DOHH2 (cell line): ENCODE data around the gene NDUFS3.

Source experiments
- H3F3A ChIP-seq: fragments of 200-600 bp; sonication (generic), shearing (Covaris generic); 2 replicates; pipeline ENCODE4 v1.6.0; 2016; ENCODE audit warnings: antibody characterized with exemption, mild to moderate bottlenecking; ENCODE audit not compliant: control insufficient read depth, insufficient read depth
- H3K27ac ChIP-seq: fragments of 200-600 bp; sonication (generic); 2 replicates; pipeline ENCODE4 v1.5.1; 2014; ENCODE audit warnings: low read depth, mild to moderate bottlenecking, low read length, moderate library complexity
- H3K27me3 ChIP-seq: fragments of 200-600 bp; sonication (generic); 2 replicates; pipeline ENCODE4 v1.6.1; 2014; ENCODE audit warnings: mild to moderate bottlenecking, low read length, mixed read lengths; ENCODE audit not compliant: control insufficient read depth
- H3K36me3 ChIP-seq: fragments of 200-600 bp; sonication (generic); 2 replicates; pipeline ENCODE4 v1.6.1; 2014; ENCODE audit warnings: mild to moderate bottlenecking, low read length, moderate library complexity, mixed read lengths; ENCODE audit not compliant: control insufficient read depth
- H3K4me1 ChIP-seq: fragments of 200-600 bp; sonication (generic); 2 replicates; pipeline ENCODE4 v1.6.1; 2014; ENCODE audit warnings: mild to moderate bottlenecking, low read length, mixed read lengths; ENCODE audit not compliant: control insufficient read depth
- H3K4me2 ChIP-seq: fragments of 200-600 bp; sonication (generic); 2 replicates; pipeline ENCODE4 v1.6.0; 2014; ENCODE audit warnings: mild to moderate bottlenecking, low read length, moderate library complexity
- H3K4me3 ChIP-seq: fragments of 200-600 bp; sonication (generic); 2 replicates; pipeline ENCODE4 v1.5.1; 2014; ENCODE audit warnings: mild to moderate bottlenecking, low read length, mixed read lengths
- H3K79me2 ChIP-seq: fragments of 200-600 bp; sonication (generic); 2 replicates; pipeline ENCODE4 v1.6.1; 2014; ENCODE audit warnings: mild to moderate bottlenecking, low read length, mixed read lengths; ENCODE audit not compliant: control insufficient read depth
- H3K9me2 ChIP-seq: fragments of 200-600 bp; sonication (generic); replicated peaks from 2 replicates; pipeline ENCODE4 v1.6.1; 2014; ENCODE audit warnings: mild to moderate bottlenecking, low read length, mixed read lengths; ENCODE audit not compliant: control insufficient read depth
- H3K9me3 ChIP-seq: fragments of 200-600 bp; sonication (generic); 2 replicates; pipeline ENCODE4 v1.6.1; 2014; ENCODE audit warnings: antibody characterized with exemption, low read length, mixed read lengths; ENCODE audit not compliant: control insufficient read depth, insufficient read depth
- H4K20me1 ChIP-seq: fragments of 200-600 bp; sonication (generic); 2 replicates; pipeline ENCODE4 v1.6.0; 2014; ENCODE audit warnings: low read depth, mild to moderate bottlenecking, antibody characterized with exemption, low read length, moderate library complexity; ENCODE audit not compliant: control insufficient read depth, insufficient read depth
- EZH2phosphoT487 ChIP-seq: fragments of 200-600 bp; sonication (generic); IDR thresholded peaks from 2 replicates; pipeline ENCODE4 v1.6.1; 2017; ENCODE audit warnings: borderline replicate concordance, mild to moderate bottlenecking, antibody characterized with exemption, low read length, moderate library complexity, mixed read lengths
- TF ChIP-seq, protein P1 (sequence below): fragments of 200-600 bp; sonication (generic); IDR thresholded peaks from one replicate; pipeline ENCODE4 v1.5.1; 2014; ENCODE audit warnings: antibody characterized with exemption, mild to moderate bottlenecking, low read depth, low read length; ENCODE audit not compliant: poor library complexity, severe bottlenecking

Gene NDUFS3

DNA sequence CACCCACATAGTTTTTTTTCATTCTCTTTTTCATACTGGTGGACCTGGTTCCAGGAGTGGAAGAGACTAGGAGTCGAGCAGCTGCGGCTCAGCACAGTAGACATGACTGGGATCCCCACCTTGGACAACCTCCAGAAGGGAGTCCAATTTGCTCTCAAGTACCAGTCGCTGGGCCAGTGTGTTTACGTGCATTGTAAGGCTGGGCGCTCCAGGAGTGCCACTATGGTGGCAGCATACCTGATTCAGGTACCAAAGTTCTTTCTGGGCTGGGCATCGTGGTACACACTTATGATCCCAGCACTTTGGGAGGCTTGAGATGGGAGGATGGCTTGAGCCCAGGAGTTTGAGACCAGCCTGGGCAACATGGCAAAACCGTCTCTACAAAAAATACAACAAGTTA is 9.2 kb upstream of the NDUFS3 start:
- Histone ChIP-seq H3K9me3 (no peaks in the 10 kb centered on the region), H4K20me1 (no peaks in the 10 kb centered on the region), H3F3A (peaks cover 11% of the 10 kb centered on the region; the same call in 1 of the 2 replicates), H3K27me3 (no peaks in the 10 kb centered on the region), H3K4me3 (no peak overlapping the region), H3K27ac (no peak overlapping the region), H3K36me3 (peaks cover 63% of the 10 kb centered on the region), H3K79me2 (peaks cover 87% of the 10 kb centered on the region), H3K9me2 (no peaks in the 10 kb centered on the region), H3K4me2 (no peak overlapping the region), H3K4me1 (peaks cover 16% of the 10 kb centered on the region)
- TF ChIP-seq, protein P1, sequence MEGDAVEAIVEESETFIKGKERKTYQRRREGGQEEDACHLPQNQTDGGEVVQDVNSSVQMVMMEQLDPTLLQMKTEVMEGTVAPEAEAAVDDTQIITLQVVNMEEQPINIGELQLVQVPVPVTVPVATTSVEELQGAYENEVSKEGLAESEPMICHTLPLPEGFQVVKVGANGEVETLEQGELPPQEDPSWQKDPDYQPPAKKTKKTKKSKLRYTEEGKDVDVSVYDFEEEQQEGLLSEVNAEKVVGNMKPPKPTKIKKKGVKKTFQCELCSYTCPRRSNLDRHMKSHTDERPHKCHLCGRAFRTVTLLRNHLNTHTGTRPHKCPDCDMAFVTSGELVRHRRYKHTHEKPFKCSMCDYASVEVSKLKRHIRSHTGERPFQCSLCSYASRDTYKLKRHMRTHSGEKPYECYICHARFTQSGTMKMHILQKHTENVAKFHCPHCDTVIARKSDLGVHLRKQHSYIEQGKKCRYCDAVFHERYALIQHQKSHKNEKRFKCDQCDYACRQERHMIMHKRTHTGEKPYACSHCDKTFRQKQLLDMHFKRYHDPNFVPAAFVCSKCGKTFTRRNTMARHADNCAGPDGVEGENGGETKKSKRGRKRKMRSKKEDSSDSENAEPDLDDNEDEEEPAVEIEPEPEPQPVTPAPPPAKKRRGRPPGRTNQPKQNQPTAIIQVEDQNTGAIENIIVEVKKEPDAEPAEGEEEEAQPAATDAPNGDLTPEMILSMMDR = no peak
- TF ChIP-seq EZH2phosphoT487 = no peak

DNA sequence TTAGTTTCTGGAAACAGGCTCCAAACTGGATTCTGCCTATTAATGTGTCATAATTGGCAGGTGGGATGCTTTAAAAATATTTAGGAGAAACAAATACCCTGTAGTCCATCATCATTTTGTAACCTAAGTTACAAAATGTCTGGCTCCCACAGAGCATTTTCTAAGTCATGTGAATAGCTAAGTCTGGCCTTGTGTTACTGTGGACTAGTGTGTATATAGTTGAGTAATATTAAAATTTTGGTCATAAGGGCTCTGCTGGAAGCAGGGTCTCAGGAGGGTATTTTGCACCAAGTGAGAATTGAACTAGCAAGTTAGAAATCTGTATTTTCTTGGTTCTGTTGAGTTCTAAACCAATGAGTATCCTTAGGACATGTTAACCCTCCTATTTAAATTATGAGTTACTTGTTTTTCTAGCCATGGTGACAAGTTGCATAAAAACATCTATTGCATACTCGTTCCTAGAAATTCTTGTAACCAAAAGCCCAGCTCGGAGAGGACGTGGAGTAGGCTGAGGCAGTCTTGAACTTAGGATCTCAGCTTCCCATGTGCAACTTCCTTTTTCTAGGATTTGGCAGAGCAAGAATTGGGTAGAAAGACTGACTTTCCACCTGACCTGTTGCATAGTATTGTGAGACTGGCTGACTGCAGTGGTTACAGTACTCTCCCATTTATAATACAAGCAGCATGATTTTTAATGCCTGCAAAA is 8.1 kb upstream of the NDUFS3 start:
- peaks cover 11% of the 10 kb centered on the region; the same call in 1 of the 2 replicates for H3F3A ChIP-seq
- H3K4me2 ChIP-seq = no peak overlapping the region
- no peaks in the 10 kb centered on the region for H3K27me3 ChIP-seq
- H3K4me3 ChIP-seq = no peak overlapping the region
- no peaks in the 10 kb centered on the region for H3K9me2 ChIP-seq
- H4K20me1 ChIP-seq = no peaks in the 10 kb centered on the region
- peaks cover 82% of the 10 kb centered on the region for H3K79me2 ChIP-seq
- peaks cover 68% of the 10 kb centered on the region for H3K36me3 ChIP-seq
- peaks cover 12% of the 10 kb centered on the region for H3K4me1 ChIP-seq
- no peak overlapping the region for H3K27ac ChIP-seq
- no peak for TF ChIP-seq EZH2phosphoT487
- TF ChIP-seq, protein P1 = no peak
- H3K9me3 ChIP-seq = no peaks in the 10 kb centered on the region

DNA sequence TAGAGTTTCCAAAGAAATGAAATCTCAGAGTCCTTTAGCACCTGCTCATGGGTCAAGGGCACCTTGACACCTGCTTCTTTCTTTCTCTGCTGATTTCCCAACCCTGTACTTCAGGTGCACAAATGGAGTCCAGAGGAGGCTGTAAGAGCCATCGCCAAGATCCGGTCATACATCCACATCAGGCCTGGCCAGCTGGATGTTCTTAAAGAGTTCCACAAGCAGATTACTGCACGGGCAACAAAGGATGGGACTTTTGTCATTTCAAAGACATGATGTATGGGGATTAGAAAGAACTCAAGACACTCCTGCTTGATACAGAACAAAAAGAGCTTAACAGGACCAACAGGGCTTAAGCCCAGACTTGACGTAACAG is 7.5 kb upstream of the NDUFS3 start:
- H3K79me2 ChIP-seq = peaks cover 80% of the 10 kb centered on the region
- H3K27ac ChIP-seq = no peak overlapping the region
- peaks cover 11% of the 10 kb centered on the region; the same call in 1 of the 2 replicates for H3F3A ChIP-seq
- H3K36me3 ChIP-seq = peaks cover 66% of the 10 kb centered on the region
- no peaks in the 10 kb centered on the region for H3K9me3 ChIP-seq
- no peak overlapping the region for H3K4me3 ChIP-seq
- H3K27me3 ChIP-seq = no peaks in the 10 kb centered on the region
- TF ChIP-seq, protein P1 = no peak
- TF ChIP-seq EZH2phosphoT487 = no peak
- H4K20me1 ChIP-seq = no peaks in the 10 kb centered on the region
- H3K9me2 ChIP-seq = no peaks in the 10 kb centered on the region
- H3K4me2 ChIP-seq = no peak overlapping the region
- peaks cover 9% of the 10 kb centered on the region for H3K4me1 ChIP-seq
